Middle frontal gyrus (tissue), 1 donor: ENCODE results near the gene HEMGN.

Experiments
- DNase-seq: peaks from one replicate; pipeline ENCODE4 v3.0.0-alpha.2; 2015; ENCODE audit warnings: low spot score; ENCODE audit errors: extremely low spot score

Gene HEMGN

GRCh38 chr9:97933297-97933998, 4.5 kb downstream of the HEMGN start:
- no peak for DNase-seq

- no peak for DNase-seq
Measured at GRCh38 chr9:97930972-97931371, 7.0 kb downstream of the HEMGN start.

- no peak for DNase-seq
Measured at GRCh38 chr9:97928986-97929604, 8.9 kb downstream of the HEMGN start.

- no peak for DNase-seq
Measured at GRCh38 chr9:97925497-97926334, 12.3 kb downstream of the HEMGN start.

GRCh38 chr9:97924386-97924785, 13.6 kb downstream of the HEMGN start:
- DNase-seq, result no peak

GRCh38 chr9:97923529-97924108, 14.4 kb downstream of the HEMGN start:
- peak; percentile 80 for DNase-seq

GRCh38 chr9:97921959-97922724, 15.8 kb downstream of the HEMGN start, which contains the start of gene TRMO:
TRMO (minus strand) TSS chr9:97922500; CDS start chr9:97922493, 7 bp downstream.
- peak; percentile 98 for DNase-seq

- no peak for DNase-seq
Measured at GRCh38 chr9:97919217-97919813, 18.7 kb downstream of the HEMGN start.

- no peak for DNase-seq
Measured at GRCh38 chr9:97918611-97919010, 19.4 kb downstream of the HEMGN start.

GRCh38 chr9:97911970-97912369, 26.0 kb downstream of the HEMGN start:
- DNase-seq, result no peak

- DNase-seq, result no peak
Measured at GRCh38 chr9:97911528-97911927, 26.4 kb downstream of the HEMGN start.

GRCh38 chr9:97910357-97910756, 27.6 kb downstream of the HEMGN start:
- no peak for DNase-seq

- DNase-seq, result no peak
Measured at GRCh38 chr9:97908705-97909104, 29.3 kb downstream of the HEMGN start.

GRCh38 chr9:97907632-97908031, 30.3 kb downstream of the HEMGN start:
- DNase-seq, result no peak

- no peak for DNase-seq
Measured at GRCh38 chr9:97907046-97907445, 30.9 kb downstream of the HEMGN start.

GRCh38 chr9:97906236-97906831, 31.6 kb downstream of the HEMGN start:
- no peak for DNase-seq

GRCh38 chr9:97905228-97905627, 32.7 kb downstream of the HEMGN start:
- no peak for DNase-seq

- no peak for DNase-seq
Measured at GRCh38 chr9:97904725-97905124, 33.2 kb downstream of the HEMGN start.

GRCh38 chr9:97903177-97903576, 34.8 kb downstream of the HEMGN start:
- no peak for DNase-seq
